OCI-LY7 (cell line): ENCODE results near the gene ZNF438. TPM values are rescaled to one million over a fixed set of nuclear protein-coding genes. Genes with fewer than 3 reads are reported as not detected.

Source experiments
- BruUV-seq: library from RNA; stranded (reverse); fragments of 400-500 nt; replicated peaks from 2 replicates; lab custom pipeline; 2021; lab: Mats Ljungman, UMichigan
- CTCF ChIA-PET: fragments of 300-600 bp; sonication (Branson Sonifier 250); formaldehyde crosslinking; loops from one replicate; lab custom pipeline; 2022; ENCODE audit warnings: antibody characterized with exemption; ENCODE audit not compliant: unreplicated experiment; lab: Charles Lee
- POLR2A ChIA-PET: fragments of 300-600 bp; sonication (Branson Sonifier 250); formaldehyde crosslinking; loops from one replicate; lab custom pipeline; 2022; ENCODE audit warnings: antibody characterized with exemption; lab: Charles Lee
- DNase-seq: peaks from one replicate; pipeline ENCODE4 v3.0.0-alpha.2; 2015; ENCODE audit warnings: low spot score
- H2AFZ ChIP-seq: fragments of 200-600 bp; sonication (generic), shearing (Covaris generic); 2 replicates; pipeline ENCODE4 v1.6.1; 2014; ENCODE audit warnings: mild to moderate bottlenecking, antibody characterized with exemption, low read length, moderate library complexity
- H3K27ac ChIP-seq: fragments of 200-600 bp; sonication (generic); 2 replicates; pipeline ENCODE4 v1.5.1; 2014; ENCODE audit warnings: mixed run types, low read depth, mild to moderate bottlenecking, moderate library complexity, low read length, inconsistent platforms; ENCODE audit not compliant: poor library complexity, severe bottlenecking
- H3K36me3 ChIP-seq: fragments of 200-600 bp; sonication (generic); 2 replicates; pipeline ENCODE4 v1.6.1; 2014; ENCODE audit warnings: mild to moderate bottlenecking, antibody characterized with exemption, low read length, moderate library complexity, mixed read lengths; ENCODE audit not compliant: insufficient read depth
- H3K4me1 ChIP-seq: fragments of 200-600 bp; sonication (generic); 2 replicates; pipeline ENCODE4 v1.5.1; 2014; ENCODE audit warnings: mild to moderate bottlenecking, low read length; ENCODE audit not compliant: insufficient read depth, poor library complexity, severe bottlenecking
- H3K4me2 ChIP-seq: fragments of 200-600 bp; sonication (generic); 2 replicates; pipeline ENCODE4 v1.6.1; 2014; ENCODE audit warnings: mild to moderate bottlenecking, low read length
- H3K4me3 ChIP-seq: fragments of 200-600 bp; sonication (generic); 2 replicates; pipeline ENCODE4 v1.5.1; 2014; ENCODE audit warnings: mild to moderate bottlenecking, low read depth, low read length; ENCODE audit not compliant: poor library complexity, severe bottlenecking
- H3K79me2 ChIP-seq: fragments of 200-600 bp; sonication (generic); 2 replicates; pipeline ENCODE4 v1.6.1; 2016; ENCODE audit warnings: low read depth, mild to moderate bottlenecking, low read length, moderate library complexity, mixed read lengths; ENCODE audit not compliant: insufficient read depth
- H3K9me2 ChIP-seq: fragments of 200-600 bp; sonication (generic); 2 replicates; pipeline ENCODE4 v1.6.1; 2016; ENCODE audit warnings: mild to moderate bottlenecking, low read length, mixed read lengths; ENCODE audit not compliant: insufficient read depth
- H3K9me3 ChIP-seq: fragments of 200-600 bp; sonication (generic); 2 replicates; pipeline ENCODE4 v1.6.1; 2014; ENCODE audit warnings: mild to moderate bottlenecking, mixed run types, low read length, mixed read lengths
- H4K20me1 ChIP-seq: fragments of 200-600 bp; sonication (generic); 2 replicates; pipeline ENCODE4 v1.6.1; 2014; ENCODE audit warnings: mild to moderate bottlenecking, antibody characterized with exemption, low read length, moderate library complexity, mixed read lengths; ENCODE audit not compliant: insufficient read depth
- CTCF ChIP-seq: fragments of 200-600 bp; sonication (generic); conservative IDR thresholded peaks from 2 replicates; pipeline ENCODE4 v1.5.1; 2014; ENCODE audit warnings: mild to moderate bottlenecking, antibody characterized with exemption, low read length, moderate library complexity, mixed read lengths
- EZH2phosphoT487 ChIP-seq: fragments of 200-600 bp; sonication (generic); IDR thresholded peaks from 2 replicates; pipeline ENCODE4 v1.6.1; 2018; ENCODE audit warnings: low read depth, borderline replicate concordance, mild to moderate bottlenecking, mixed run types, antibody characterized with exemption, low read length, moderate library complexity, mixed read lengths
- intact Hi-C: fragments of 100-400 bp; cut with micrococcal nuclease; formaldehyde crosslinking; loops from one replicate; pipeline ENCODE4 v1.10.0; 2022; ENCODE audit not compliant: unreplicated experiment
- total RNA-seq, 2 experiments: library from RNA; depleted of rRNA in 1 of 2; stranded (reverse); fragments of >200 nt in 1 of 2; shearing (Covaris generic) in 1 of 2; gene quantifications; 2 replicates each; pipeline ENCODE4 v1.2.3, GENCODE V29; 2014 to 2022

The ZNF438 gene
- total RNA-seq, 2 experiments from 2014 or later: 2.0 to 2.5 TPM

GRCh38 chr10:30821261-30821993, 210.2 kb downstream of the ZNF438 start:
- H4K20me1 ChIP-seq: no peaks in the 10 kb centered on the region
- BruUV-seq: no TSS peak
- H3K79me2 ChIP-seq: no peaks in the 10 kb centered on the region
- H3K4me3 ChIP-seq: no peak overlapping the region
- H3K27ac ChIP-seq: no peak overlapping the region
- no peaks in the 10 kb centered on the region for H3K36me3 ChIP-seq
- TF ChIP-seq EZH2phosphoT487 (no peak), CTCF (no peak)
- ChIA-PET POLR2A (interaction anchor here (0.6 kb wide), 1 partner anchor 33 kb away, joined by 4 read pairs; no protein-coding TSS in a partner anchor), CTCF (no interaction called here)
- no peaks in the 10 kb centered on the region for H3K4me1 ChIP-seq
- H2AFZ ChIP-seq: no peak overlapping the region
- H3K9me3 ChIP-seq: no peaks in the 10 kb centered on the region
- H3K9me2 ChIP-seq: no peaks in the 10 kb centered on the region
- intact Hi-C loops: no loop called here
- H3K4me2 ChIP-seq: no peak overlapping the region
- no peak for DNase-seq

GRCh38 chr10:30820261-30820991, 211.2 kb downstream of the ZNF438 start:
- ChIA-PET POLR2A (interaction anchor here (0.6 kb wide), 1 partner anchor 221 kb away, joined by 3 read pairs; no protein-coding TSS in a partner anchor), CTCF (no interaction called here)
- no peak for TF ChIP-seq EZH2phosphoT487
- TF ChIP-seq CTCF: no peak
- Histone ChIP-seq H3K9me2 (no peaks in the 10 kb centered on the region), H3K9me3 (no peaks in the 10 kb centered on the region), H3K79me2 (no peaks in the 10 kb centered on the region), H3K4me3 (no peak overlapping the region), H3K4me2 (no peak overlapping the region), H3K27ac (no peak overlapping the region), H3K4me1 (no peaks in the 10 kb centered on the region), H4K20me1 (no peaks in the 10 kb centered on the region), H3K36me3 (no peaks in the 10 kb centered on the region), H2AFZ (no peak overlapping the region)
- no peak for DNase-seq
- intact Hi-C loops: no loop called here
- no TSS peak for BruUV-seq
